Calu3 (cell line): ENCODE measurements around the gene ABL2. TPM values are rescaled to one million over a fixed set of nuclear protein-coding genes. Genes with fewer than 3 reads are reported as not detected.

Experiments used
- BruUV-seq: library from RNA; stranded (reverse); fragments of 400-500 nt; replicated peaks from 2 replicates; lab custom pipeline; 2021; lab: Mats Ljungman, UMichigan
- CTCF ChIA-PET: fragments of 300-600 bp; sonication (Branson Sonifier 250); formaldehyde crosslinking; loops from one replicate; lab custom pipeline; 2022; ENCODE audit warnings: antibody characterized with exemption; lab: Charles Lee
- DNase-seq: peaks from one replicate; pipeline ENCODE4 v3.0.0; 2022
- H3K27ac Mint-ChIP-seq: one replicate; pipeline ENCODE4 v1.8.0; 2022; ENCODE audit warnings: mixed read lengths; ENCODE audit not compliant: unreplicated experiment
- H3K27me3 Mint-ChIP-seq: one replicate; pipeline ENCODE4 v1.8.0; 2022; ENCODE audit warnings: mixed read lengths; ENCODE audit not compliant: unreplicated experiment
- H3K36me3 Mint-ChIP-seq: one replicate; pipeline ENCODE4 v1.8.0; 2022; ENCODE audit warnings: mild to moderate bottlenecking, moderate library complexity, mixed read lengths; ENCODE audit not compliant: insufficient read depth, unreplicated experiment
- H3K4me1 Mint-ChIP-seq: one replicate; pipeline ENCODE4 v1.8.0; 2022; ENCODE audit warnings: mild to moderate bottlenecking, low read depth, mixed read lengths; ENCODE audit not compliant: unreplicated experiment
- H3K4me3 Mint-ChIP-seq: one replicate; pipeline ENCODE4 v1.8.0; 2022; ENCODE audit warnings: mild to moderate bottlenecking, low read depth, moderate library complexity, mixed read lengths; ENCODE audit not compliant: unreplicated experiment
- H3K9me3 Mint-ChIP-seq: one replicate; pipeline ENCODE4 v1.8.0; 2022; ENCODE audit warnings: low read depth, mixed read lengths; ENCODE audit not compliant: unreplicated experiment
- CTCF ChIP-seq: fragments of 200-600 bp; IDR thresholded peaks from one replicate; pipeline ENCODE4 v1.8.0; 2022; ENCODE audit warnings: antibody characterized with exemption; ENCODE audit not compliant: unreplicated experiment
- intact Hi-C: fragments of 100-400 bp; cut with micrococcal nuclease; formaldehyde crosslinking; loops from one replicate; pipeline ENCODE4 v1.10.0; 2022; ENCODE audit not compliant: unreplicated experiment
- total RNA-seq: library from RNA; stranded (reverse); gene quantifications from 2 replicates; pipeline ENCODE4 v1.2.3, GENCODE V29; 2022

The ABL2 gene
- total RNA-seq, 1 experiment from 2014 or later: 47.8 TPM

GRCh38 chr1:179120736-179121135, 108.7 kb downstream of the ABL2 start:
- Mint-ChIP-seq H3K27ac (no peak overlapping the region), H3K9me3 (no peaks in the 10 kb centered on the region), H3K36me3 (peaks cover 73% of the 10 kb centered on the region), H3K4me3 (no peak overlapping the region), H3K4me1 (peaks cover 23% of the 10 kb centered on the region), H3K27me3 (no peaks in the 10 kb centered on the region)
- BruUV-seq: no TSS peak
- TF ChIP-seq CTCF: no peak
- no peak for DNase-seq
- intact Hi-C loops: loop anchor here (1.0 kb wide), 2 partner anchors 74 to 247 kb away; no protein-coding TSS in a partner anchor
- CTCF ChIA-PET: interaction anchor here (0.6 to 2.4 kb wide), 11 partner anchors 9 to 173 kb away, joined by 3 to 15 read pairs (median 5); partner anchors contain the start of gene SOAT1

- Mint-ChIP-seq H3K4me3 (no peak overlapping the region), H3K27me3 (no peaks in the 10 kb centered on the region), H3K36me3 (peaks cover 75% of the 10 kb centered on the region), H3K9me3 (no peaks in the 10 kb centered on the region), H3K27ac (no peak overlapping the region), H3K4me1 (peaks cover 11% of the 10 kb centered on the region)
- no peak for TF ChIP-seq CTCF
- DNase-seq: no peak
- BruUV-seq: no TSS peak
- intact Hi-C loops: loop anchor here (1.0 kb wide), 1 partner anchor 173 kb away; no protein-coding TSS in a partner anchor
- CTCF ChIA-PET: interaction anchor here (1.2 kb wide), 1 partner anchor 83 kb away, joined by 3 read pairs; no protein-coding TSS in a partner anchor
Observed at GRCh38 chr1:179119513-179119912, 110.0 kb downstream of the ABL2 start.

GRCh38 chr1:179115181-179115580, 114.3 kb downstream of the ABL2 start:
- Mint-ChIP-seq H3K27me3 (no peaks in the 10 kb centered on the region), H3K36me3 (peaks cover 93% of the 10 kb centered on the region), H3K4me3 (no peak overlapping the region), H3K9me3 (no peaks in the 10 kb centered on the region), H3K4me1 (no peaks in the 10 kb centered on the region), H3K27ac (no peak overlapping the region)
- CTCF ChIA-PET: no interaction called here
- intact Hi-C loops: no loop called here
- TF ChIP-seq CTCF: no peak
- DNase-seq: no peak
- BruUV-seq: no TSS peak

GRCh38 chr1:179108644-179109043, 120.8 kb downstream of the ABL2 start:
- no peaks in the 10 kb centered on the region for H3K4me1 Mint-ChIP-seq
- CTCF ChIA-PET: no interaction called here
- H3K4me3 Mint-ChIP-seq: no peak overlapping the region
- no peak overlapping the region for H3K27ac Mint-ChIP-seq
- no peaks in the 10 kb centered on the region for H3K9me3 Mint-ChIP-seq
- H3K27me3 Mint-ChIP-seq: no peaks in the 10 kb centered on the region
- no peak for DNase-seq
- no TSS peak for BruUV-seq
- TF ChIP-seq CTCF: no peak
- intact Hi-C loops: no loop called here
- peaks cover 50% of the 10 kb centered on the region for H3K36me3 Mint-ChIP-seq
